Measurements from ENCODE around the gene ZNF485.

Gene ZNF485

DNA sequence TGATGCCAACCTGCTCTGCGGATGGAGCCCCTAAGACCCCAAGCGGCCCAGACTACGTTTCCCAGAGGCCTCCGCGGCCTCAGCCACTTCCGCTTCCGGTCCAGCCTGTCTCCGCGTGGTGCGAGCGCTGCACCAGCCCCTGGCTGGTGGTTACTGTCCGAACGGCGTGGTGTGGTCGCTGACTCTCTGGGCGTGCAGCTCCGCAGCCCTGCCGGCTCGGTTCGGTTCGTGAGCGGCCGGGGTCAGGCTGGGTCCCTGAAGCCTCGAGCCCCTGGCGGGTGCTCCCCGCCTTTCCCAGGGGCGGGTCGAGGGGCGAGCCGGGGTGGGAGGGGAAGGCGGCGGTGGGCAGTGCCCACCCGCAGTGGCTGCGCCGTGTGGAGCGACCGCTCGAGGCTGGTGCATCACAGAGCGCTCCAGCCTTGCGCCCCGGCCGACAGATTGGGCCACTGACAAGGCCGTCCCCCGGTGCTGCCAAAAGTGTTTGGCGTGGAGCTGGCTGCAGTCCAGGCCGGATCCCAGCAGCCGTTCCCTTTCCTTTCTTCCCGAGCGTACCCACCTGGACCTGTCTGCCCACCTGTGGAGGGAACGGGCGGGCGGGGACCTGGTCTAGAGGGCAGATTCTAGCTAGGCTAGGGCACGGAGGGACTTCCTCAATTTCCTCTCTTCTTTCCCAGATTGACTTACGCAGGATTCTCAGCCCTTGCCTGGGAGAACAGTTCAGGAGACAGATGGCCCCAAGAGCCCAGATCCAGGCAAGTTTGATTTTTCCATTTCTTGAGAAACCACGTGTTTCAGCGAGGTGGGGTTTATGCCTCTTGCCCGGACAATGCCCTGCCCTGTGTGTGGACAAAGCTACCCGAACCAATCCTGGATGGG is at the start of gene ZNF485:
Gene ZNF485 (plus strand): TSS at position 116 of the 876 bp plus-strand sequence. CDS start 613 bp downstream, at position 729.
- H3K4me3 ChIP-seq (ENCODE audit: low read length), result peak within 1 kb of the TSS; percentile 65
- DNase-seq (ENCODE audit: low read depth), result peak; percentile 51
- no peak for TF ChIP-seq CTCF (IDR thresholded peaks at IDR 0.05; ENCODE audit: insufficient read depth, low read depth, low read length, missing control alignments)

DNA sequence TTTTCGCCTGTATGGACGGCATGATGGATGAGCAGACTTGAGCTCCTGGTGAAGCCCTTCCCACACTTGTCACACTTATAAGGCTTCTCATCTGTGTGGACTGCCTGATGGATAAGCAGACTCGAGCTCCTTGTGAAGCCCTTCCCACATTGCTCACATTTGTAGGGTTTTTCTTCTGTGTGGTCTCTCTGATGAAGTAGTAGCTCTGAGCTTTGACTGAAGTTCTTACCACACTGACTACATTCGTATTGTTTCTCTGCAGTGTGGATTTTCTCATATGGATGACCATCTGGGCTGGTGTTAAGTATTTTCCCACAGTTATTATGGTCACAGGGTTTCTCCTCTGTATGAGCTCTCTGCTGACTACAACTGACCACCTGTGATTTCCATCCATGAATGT is 49.0 kb upstream of the ZNF485 start:
- DNase-seq (ENCODE audit: low read depth), result no peak
- no peak for TF ChIP-seq CTCF (IDR thresholded peaks at IDR 0.05; ENCODE audit: insufficient read depth, low read depth, low read length, missing control alignments)
- no peak overlapping the region for H3K4me3 ChIP-seq (ENCODE audit: low read length)

GRCh38 chr10:43569681-43570080 is 36.6 kb upstream of the ZNF485 start:
- no peak overlapping the region for H3K4me3 ChIP-seq (ENCODE audit: low read length)
- no peak for DNase-seq (ENCODE audit: low read depth)
- TF ChIP-seq CTCF (IDR thresholded peaks at IDR 0.05; ENCODE audit: insufficient read depth, low read depth, low read length, missing control alignments), result no peak

DNA sequence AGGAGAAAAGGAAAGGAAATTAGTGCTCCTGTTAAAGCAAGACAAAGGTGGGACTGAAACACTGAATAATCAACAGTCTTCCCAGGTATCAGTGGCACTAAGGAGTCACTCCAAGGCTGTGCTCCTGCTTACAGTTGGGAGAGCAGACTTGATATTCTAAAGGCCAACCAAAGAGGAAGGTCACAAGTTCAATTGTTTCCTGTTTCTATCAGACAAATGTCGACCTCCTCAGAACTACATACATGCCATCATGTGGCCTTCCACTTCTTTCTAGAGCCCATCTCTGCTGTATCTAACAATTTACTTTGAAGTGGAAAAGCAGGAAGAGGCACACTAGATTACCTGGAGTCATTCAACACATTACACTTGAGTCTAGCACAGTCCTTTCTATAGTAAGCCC is 35.3 kb upstream of the ZNF485 start:
- no peak for DNase-seq (ENCODE audit: low read depth)
- no peak for TF ChIP-seq CTCF (IDR thresholded peaks at IDR 0.05; ENCODE audit: insufficient read depth, low read depth, low read length, missing control alignments)
- H3K4me3 ChIP-seq (ENCODE audit: low read length), result no peak overlapping the region

DNA sequence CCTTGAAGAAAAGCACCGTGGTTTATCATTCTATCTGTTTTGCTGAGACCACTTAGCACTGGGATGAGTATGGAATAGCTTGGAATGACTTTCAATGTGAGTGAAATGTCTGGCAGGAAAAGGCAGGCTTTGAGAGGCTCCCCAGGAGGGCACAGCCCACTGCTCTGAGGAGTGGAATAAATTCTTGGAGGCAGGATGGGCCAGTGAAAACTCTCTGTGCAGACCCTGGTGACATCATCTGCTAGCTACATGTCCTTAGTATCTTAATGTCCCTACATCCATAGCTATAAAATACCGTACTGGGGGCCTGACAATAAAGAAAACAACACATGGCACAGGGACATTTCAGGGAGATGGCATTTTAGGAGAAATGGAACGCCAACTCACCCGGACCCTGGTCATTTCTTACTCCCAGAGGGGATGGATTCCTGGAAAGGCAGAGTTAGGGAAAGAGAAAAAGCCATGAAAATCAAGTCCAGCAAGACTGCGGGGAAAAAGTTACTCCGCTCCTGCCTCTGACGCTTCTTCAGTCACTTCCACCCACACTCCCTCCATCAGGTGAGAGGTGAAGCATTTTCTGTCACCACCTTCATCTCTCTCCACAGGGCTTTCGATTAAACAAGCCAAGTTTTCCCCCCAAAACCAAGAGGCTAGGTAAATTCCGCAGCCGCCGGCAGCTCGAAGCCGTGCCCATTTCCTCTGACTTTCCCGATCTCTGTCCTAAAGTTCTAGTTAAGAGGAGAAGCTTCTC is 32.8 kb upstream of the ZNF485 start:
- TF ChIP-seq CTCF (IDR thresholded peaks at IDR 0.05; ENCODE audit: insufficient read depth, low read depth, low read length, missing control alignments), result no peak
- peak overlapping the region; percentile 37 for H3K4me3 ChIP-seq (ENCODE audit: low read length)
- DNase-seq (ENCODE audit: low read depth), result no peak

DNA sequence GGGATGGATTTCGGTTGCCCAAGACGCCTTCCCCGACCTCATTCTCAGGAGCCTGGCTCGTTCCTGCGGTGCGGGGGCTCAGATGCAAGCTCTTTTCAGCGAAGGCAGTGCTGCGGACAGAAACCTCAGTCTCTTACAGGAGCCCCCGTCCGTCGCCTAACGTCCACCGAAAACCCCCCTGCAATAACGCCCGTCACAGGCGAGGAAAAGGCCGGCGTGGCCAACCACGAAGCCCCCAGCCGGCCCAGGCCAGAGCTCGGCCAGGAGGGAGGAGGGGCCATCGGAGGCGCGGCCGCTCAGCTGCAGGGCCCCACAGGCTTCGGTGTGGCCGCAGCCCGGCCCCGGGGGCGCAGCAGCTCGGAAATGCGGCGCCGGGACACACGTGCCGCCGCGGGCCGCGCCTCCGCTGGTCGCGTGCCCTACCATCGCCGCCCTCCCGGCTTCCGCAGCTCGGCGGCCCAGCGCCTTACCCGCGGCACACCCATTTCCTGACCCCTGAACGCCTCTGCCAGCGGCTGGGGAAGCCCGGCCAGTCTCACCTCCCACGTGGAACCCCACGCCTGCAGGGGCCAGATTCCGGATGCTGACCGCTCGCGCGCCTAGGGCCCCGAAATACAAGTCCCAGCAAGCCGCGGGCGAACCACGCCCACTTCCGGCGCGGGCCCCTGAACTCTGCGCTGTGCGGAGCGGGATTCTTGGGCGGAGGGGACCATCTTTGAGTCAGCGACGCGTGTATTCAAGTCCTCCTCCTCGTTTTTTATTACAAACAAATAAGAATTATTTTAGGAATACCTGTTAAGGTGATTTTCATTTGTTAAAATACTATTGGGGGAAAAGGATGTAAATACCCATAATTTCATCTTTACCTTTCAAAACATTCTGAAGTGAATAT is 32.0 kb upstream of the ZNF485 start, which contains the start of gene ZNF239:
Gene ZNF239 (minus strand): TSS at position 616 of the 892 bp plus-strand sequence. CDS start 16,537 bp downstream, outside the sequence.
- TF ChIP-seq CTCF (IDR thresholded peaks at IDR 0.05; ENCODE audit: insufficient read depth, low read depth, low read length, missing control alignments), result no peak
- peak; percentile 48 for DNase-seq (ENCODE audit: low read depth)
- H3K4me3 ChIP-seq (ENCODE audit: low read length), result peak within 1 kb of the TSS; percentile 44

Measured in epithelial cell of esophagus (primary cell).